Stimulated activated CD4-positive, alpha-beta T cell treated with anti-CD3 and anti-CD28 coated beads, TNF-alpha, amount 100 ng/mL, for 1 hour (primary cell): ENCODE measurements around the gene CAVIN1.
"Not testable (repeated sequence)": the region's sequence is repeated elsewhere in the genome, so short reads cannot be mapped to it uniquely, and the experiment has no call there.

Experiments used
- DNase-seq, 3 donors: peaks; one replicate each; pipeline ENCODE4 v3.0.0-alpha.2; 2020; ENCODE audit warnings: low read depth in 3 of 3, low spot score in 1 of 3

The CAVIN1 gene

GRCh38 chr17:42406615-42407288 is 16.3 kb downstream of the CAVIN1 start:
- DNase-seq = no peak

DNA sequence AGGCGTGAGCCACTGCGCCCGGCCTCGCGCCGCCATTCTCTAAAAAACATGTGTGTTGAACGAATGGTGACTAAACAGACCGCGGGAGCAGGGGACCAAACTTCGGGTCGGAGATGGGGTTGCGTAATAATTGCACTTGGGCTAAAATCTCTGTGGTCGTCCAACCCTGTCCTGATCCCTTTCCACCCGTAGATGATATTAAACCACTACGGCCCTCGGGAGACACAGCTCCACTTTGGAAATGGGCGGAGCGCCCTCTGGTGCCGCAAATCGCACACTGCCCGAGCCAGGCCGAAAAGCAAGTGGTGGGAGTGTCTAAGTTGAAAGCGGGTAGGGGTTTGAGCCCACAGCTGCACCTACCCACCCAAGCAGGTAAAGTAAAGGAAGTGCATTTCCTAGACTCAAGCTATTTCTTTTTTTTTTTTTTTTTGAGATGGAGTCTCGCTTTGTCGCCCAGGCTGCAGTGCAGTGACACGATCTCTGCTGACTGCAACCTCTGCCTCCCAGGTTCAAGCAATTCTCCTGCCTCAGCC is 17.0 kb downstream of the CAVIN1 start:
- DNase-seq = peak; percentile 43 to 83 (median 68)

GRCh38 chr17:42405076-42405475 is 18.0 kb downstream of the CAVIN1 start:
- DNase-seq = no peak

DNA sequence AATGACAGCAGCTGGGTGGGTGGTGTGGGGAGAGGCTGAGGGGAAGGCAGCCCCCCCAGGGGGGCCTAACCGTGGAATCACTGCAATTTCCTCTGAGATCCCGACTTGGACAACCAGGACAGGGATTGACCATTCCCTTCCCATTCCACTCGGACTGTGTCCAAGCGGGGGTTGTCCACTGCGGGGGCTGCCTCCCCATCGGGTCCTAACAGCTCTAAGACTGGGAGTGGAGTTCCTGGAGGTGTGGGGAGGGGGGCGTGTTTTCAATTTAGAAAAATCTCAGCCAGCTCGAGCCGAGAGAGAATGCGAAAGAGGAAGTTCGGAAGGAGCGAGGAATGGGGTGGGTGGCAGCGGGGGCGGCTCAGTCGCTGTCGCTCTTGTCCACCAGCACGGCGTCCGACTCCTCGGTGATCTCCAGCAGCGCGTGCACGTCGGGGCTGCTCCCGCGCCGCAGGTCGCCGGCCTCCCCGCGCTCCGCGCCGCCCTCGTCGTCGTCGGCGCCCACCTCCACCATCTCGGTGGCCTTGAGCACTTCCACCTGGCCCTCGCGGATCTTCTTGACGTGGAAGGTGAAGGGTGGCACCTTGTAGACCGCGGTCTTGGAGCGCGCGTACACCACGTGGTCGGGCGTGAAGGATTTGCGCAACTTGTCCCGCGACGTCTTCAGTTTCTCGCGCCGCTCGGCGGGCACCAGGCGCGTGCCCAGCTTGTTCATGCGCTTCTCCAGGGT is 18.6 kb downstream of the CAVIN1 start:
- DNase-seq = no peak

GRCh38 chr17:42403150-42403549 is 19.9 kb downstream of the CAVIN1 start:
- peak in 2 of 3 donors; percentile 17 to 29 for DNase-seq

DNA sequence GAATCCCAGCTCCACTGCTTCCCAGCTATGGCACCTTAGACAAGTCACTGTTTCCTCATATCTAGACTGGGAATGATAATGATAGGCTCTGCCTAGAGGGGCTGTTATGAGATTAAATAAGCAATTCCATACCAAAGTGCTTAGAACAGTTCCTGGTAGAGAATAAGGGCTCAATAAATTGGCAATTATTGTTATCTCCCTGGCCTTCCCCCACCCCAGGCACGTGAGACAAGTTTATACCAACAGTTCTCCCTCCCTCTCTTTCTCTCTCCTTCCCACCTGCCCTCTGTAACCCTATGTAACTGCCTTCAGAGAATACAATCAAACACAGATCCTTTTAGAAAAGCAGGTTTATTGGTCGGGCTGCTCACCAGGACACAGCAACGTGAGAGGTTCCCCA is 20.9 kb downstream of the CAVIN1 start:
- no peak for DNase-seq

DNA sequence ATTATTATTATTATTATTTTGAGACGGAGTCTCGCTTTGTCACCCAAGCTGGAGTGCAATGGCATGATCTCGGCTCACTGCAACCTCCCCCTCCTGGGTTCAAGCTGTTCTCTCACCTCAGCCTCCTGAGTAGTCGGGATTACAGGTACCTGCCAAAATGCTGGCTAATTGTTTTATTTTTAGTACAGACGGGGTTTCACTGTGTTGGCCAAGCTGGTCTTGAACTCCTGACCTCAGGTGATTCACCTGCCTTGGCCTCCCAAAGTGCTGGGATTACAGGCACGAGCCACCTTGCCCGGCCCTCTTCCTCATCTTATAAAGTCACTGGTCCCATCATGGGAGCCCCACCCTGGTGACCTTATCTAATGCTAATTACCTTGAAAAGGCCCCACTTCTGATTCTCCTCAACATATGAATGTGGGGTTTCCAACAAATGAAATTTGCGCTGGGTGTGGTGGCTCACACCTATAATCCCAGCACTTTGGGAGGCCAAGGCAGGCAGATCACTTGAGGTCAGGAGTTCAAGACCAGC is 22.1 kb downstream of the CAVIN1 start:
- not testable (repeated sequence) for DNase-seq

DNA sequence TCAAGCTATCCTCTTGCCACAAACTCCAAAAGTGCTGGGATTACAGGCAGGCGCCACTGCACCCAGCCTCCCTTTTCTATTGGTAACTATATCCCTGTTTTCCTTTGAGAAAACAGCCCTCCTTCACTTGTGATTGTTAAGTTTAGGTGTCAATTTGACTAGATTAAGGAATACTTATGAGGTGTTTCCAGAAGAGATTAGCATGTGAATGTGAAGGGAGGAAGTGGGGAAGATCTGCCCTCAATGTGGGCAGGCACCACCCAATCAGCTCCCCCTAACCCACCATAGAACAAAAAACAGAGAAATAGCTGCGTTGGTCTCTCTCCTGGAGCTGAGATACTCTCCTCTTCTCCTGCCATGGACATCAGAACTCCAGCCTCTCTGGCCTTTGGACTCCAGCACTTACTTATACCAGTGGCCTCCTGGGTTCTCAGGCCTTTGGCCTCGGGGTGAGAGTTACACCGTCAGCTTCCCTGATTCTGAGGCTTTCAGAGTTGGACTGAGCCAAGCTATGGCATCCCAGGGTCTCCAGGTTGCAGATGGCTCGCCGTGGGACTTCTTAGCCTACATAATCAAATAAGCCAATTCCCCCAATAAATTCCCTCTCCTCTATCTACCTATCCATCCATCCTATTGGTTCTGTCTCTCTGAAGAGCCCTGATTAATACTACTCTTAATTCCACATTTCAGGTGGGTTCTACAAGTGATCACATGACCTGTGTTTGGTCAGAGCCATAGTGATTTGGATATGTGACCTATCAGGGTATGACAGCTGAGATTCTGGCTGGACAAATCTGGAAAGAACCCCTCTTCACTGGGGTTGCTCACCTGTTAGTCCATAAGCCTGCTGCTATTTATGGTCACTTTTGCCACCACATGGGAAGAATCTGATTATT is 22.9 kb downstream of the CAVIN1 start:
- DNase-seq = no peak

GRCh38 chr17:42399121-42399520 is 23.9 kb downstream of the CAVIN1 start:
- no peak for DNase-seq

- DNase-seq = not testable (repeated sequence)
These were observed 27.5 kb downstream of the CAVIN1 start for GRCh38 chr17:42395601-42396000.

DNA sequence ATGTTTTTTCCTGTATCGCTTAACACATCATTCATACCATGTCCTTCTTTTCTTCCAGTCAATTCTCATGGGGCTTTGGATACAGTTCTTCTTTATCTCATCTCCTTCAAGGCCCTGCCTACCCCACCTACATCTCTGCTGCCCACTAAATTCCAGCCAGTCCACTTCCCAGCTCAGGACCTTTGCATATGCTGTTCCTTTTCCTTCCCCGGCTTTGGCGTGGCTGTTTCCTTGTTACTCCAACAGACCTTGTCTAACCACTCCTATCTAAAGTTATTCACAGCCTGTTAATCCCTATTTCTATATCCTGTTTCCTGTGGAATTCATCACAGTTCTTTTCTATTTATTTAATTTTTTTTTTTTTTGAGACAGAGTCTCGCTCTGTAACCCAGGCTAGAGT is 28.2 kb downstream of the CAVIN1 start:
- no peak for DNase-seq

GRCh38 chr17:42392692-42393415 is 30.2 kb downstream of the CAVIN1 start:
- no peak for DNase-seq

- DNase-seq = not testable (repeated sequence)
These were observed 31.6 kb downstream of the CAVIN1 start for GRCh38 chr17:42391439-42391838.

GRCh38 chr17:42389899-42390298 is 33.2 kb downstream of the CAVIN1 start:
- DNase-seq = no peak

DNA sequence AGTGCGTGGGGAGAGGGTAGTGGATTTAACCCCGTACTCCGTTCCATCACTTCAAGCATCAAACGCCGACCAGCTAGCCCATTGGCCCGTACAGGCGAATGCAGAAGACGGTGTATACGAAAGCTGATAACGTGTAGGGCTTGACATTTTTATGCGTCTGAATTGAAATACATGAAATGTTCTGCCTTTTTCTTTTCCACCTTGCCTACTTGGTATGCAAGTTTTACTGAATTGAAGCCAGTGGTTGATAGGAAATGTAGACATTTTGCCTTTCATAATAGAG is 34.0 kb downstream of the CAVIN1 start:
- peak in 1 of 3 donors; percentile 49 for DNase-seq

- peak; percentile 100 for DNase-seq
These were observed 34.5 kb downstream of the CAVIN1 start, which contains the start of gene STAT3 for GRCh38 chr17:42388381-42389134. Gene STAT3, minus strand, starts transcription at chr17:42388442. Its CDS starts 39,926 bp downstream, at chr17:42348516.

DNA sequence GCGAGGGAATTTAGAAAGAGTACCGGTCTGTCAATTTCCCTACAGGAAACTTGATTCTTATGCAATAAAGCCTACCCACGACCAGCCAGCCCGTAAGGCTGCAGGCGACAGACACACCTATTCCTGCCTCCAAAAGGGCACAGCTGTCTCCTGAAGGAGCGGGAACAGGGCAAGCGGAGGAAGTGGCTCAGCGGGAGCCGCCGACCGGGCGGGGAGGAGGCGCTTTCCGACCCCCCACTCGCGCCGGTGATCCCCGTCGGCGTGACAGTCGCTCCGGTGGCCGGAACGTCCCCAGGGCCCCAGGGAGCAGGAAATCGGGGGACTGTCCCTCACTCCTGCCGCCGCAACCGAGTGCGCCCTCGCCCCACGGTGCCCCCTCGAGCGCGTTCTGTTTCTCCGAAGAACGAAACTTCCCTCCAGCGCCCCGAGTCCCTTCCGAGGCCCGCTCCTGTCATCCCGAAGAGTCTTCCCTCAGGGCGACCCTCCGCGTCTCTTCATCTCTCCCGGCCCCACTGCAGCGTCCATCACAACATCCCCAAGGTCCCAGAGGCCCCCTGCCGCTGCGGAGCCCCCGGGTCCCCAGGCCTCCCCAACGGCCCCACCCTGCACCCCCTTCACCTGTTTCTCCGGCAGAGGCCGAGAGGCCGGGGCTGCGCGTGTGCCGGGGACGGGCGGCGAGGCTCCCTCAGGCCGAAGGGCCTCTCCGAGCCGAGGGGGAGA is 35.2 kb downstream of the CAVIN1 start:
- DNase-seq = peak in 2 of 3 donors; percentile 10 to 13

- no peak for DNase-seq
These were observed 36.0 kb downstream of the CAVIN1 start for GRCh38 chr17:42386777-42387657.
